HG02798 (cell line): Measurements from ENCODE around the gene USP24.
"Not testable (repeated sequence)": the region's sequence is repeated elsewhere in the genome, so short reads cannot be mapped to it uniquely, and the experiment has no call there.

Experiments
- ATAC-seq: cut with Tn5 transposase; IDR thresholded peaks from one replicate; pipeline ENCODE4 v1.9.1; 2021; ENCODE audit warnings: mild to moderate bottlenecking; ENCODE audit not compliant: unreplicated experiment, poor library complexity

Gene USP24

DNA sequence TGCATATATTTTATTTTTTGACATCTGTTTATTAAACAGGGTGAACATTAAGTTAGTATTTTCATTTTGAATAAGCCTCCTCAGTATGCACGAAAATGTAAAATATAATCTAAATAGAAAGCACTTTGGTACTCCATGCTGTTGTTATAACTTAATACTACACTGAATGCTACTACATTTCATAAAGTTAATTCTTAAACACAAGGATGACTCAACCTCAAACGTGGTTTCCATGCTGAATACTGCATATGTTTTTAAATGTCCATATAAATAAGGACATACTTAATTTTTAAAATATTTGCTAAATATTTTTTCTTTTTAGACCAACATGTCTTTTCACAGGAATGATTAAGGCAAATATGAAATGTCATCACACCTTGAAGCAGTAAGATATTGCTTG lies 83.9 kb downstream of the USP24 start:
- ATAC-seq: no peak

DNA sequence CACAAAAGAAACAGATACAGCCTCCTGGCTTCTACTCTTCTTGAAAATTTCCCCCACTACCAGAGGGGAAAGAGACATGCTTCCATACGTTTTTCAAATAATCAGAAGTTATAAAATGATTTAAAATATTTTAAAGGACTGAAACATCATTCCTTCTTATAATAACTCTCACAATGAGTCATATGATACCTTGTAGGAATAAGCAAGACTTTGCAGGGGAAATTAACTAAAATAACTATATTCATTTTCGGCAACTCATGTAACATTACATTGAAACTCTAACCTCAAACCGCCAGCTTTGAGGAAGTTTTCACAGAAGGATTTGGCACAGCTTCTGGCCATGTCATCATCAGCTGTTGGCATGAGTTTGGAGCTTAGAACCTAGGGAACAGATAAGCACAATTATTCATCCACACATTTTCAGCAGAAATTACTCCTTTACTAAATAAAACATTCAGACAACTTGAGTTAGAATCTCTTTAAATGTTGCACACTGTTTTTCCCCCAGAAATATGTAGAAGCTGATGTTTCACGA lies 85.9 kb downstream of the USP24 start:
- ATAC-seq: no peak

DNA sequence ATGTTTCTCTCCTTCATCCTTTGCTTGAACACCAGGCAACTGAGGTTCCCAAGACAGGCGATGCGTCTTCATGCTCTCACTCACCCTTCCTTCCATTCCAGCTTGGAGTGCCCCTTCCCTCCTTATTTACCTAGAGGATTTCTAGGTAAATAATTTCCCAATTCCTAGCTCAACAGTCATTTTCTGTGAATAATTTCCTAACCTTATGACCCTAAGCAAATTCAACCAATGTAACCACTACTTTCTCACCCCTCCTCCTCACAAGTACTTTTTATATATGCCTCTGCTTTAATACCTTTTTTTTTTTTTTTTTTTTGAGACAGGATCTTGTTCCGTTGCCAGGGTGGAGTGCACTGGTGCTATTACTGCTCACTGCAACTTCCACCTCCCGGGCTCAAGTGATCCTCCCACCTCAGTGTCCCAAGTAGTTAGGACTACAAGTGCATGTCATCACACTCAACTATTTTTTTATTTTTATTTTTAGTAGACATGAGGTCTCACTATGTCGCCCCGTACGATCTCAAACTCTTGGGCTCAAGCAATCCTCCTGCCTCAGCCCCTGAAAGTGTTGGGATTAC lies 86.7 kb downstream of the USP24 start:
- ATAC-seq: no peak

DNA sequence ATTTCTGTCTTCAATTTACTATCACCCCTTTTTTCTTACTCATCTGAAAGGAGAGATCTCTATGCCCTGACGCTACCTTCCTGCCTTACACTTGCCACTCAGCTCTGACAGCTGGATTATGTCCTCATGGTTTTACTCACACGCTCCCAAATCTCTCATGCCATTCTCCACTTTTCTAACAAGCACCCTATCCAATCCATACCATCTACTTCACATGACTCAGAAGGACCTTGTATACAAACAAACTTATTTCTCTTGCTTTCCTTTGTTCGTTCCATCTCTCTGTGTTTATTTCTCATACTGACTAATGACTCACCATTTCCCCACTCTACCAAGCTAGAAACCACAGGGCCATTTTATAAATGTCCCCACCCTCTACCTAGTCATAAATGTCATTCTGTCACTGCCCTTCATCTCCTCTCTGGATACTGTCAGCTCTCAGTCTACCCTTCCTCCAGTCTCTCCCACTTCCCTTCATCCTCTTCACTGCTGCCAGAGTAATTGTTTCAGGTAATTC lies 87.3 kb downstream of the USP24 start:
- peak; percentile 69 for ATAC-seq

DNA sequence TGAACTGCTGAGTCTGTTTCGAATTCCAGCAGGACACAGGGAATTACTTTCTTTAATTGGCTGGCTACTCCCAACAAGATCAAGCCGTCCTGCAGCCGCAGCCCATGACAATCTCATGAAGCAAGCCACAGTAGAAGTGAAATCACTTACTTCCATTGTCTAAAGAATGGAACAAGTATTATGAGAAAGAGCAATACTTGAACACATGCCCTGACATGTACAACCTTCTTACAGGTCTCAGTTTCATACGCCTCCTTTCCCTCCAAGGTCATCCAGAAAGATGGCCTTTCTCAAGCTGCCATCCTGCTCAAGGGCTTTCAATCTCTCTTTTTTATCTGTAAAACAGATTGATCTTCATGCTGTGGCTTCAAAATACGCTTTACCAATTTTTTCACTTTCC lies 90.7 kb downstream of the USP24 start:
- ATAC-seq: no peak

GRCh38 chr1:55120538-55120937 lies 94.6 kb downstream of the USP24 start:
- no peak for ATAC-seq

GRCh38 chr1:55118651-55119329 lies 96.4 kb downstream of the USP24 start:
- ATAC-seq: no peak

- no peak for ATAC-seq
These were observed 97.2 kb downstream of the USP24 start for GRCh38 chr1:55117941-55118340.

DNA sequence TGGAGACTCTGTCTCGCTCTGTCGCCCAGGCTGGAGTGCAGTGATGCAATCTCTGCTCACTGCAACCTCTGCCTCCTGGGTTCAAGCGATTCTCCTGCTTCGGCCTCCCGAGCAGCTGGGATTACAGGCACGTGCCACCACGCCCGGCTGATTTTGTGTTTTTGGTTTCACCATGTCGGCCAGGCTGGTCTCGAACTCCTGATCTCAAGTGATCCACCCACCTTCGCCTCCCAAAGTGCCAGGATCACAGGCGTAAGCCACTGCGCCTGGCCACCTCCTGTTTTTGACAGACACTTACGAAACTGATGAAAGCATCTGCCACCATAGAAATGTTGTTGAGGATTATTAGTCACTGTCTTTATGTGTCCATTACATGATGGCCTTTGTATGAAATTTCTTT lies 106.2 kb downstream of the USP24 start:
- not testable (repeated sequence) for ATAC-seq

DNA sequence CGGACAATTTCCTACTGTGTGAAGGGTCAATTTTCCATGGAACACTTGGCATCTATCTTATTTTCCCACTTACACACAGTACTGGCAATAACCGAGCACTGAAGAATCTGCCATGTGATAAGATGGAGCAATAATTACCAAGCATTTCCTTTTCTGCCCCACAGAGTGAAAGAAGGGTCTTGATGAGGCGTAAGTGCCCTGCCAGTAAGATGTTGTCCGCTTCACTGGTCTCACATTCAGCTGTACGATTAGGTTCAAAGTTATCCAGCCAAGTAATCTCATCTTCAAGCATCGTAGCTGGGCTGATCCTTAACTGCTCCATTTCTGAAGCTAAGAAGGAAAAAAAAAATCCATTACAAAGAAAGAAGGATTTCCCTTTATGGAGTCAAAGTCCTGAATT lies 108.1 kb downstream of the USP24 start:
- no peak for ATAC-seq

- no peak for ATAC-seq
These were observed 111.3 kb downstream of the USP24 start for GRCh38 chr1:55103891-55104290.

DNA sequence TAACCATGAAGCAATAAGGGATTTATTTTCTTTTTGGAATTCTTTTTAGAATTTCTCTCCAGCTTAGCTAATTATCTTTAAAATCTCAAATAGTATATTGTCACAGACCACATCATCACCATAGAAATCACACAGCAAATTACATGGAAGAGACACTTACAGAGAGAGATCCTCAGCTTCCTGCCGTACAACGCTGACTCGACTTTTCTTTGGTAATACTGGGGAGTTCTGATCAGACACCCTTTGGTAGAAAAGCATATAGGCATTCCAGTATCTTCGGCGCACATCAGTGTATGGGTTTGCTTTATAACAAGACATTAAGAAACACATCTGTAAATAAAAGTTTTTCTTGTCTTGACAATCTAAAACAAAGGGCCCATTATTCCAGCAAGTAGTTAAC lies 120.1 kb downstream of the USP24 start:
- ATAC-seq: no peak

GRCh38 chr1:55092475-55092874 lies 122.7 kb downstream of the USP24 start:
- no peak for ATAC-seq

DNA sequence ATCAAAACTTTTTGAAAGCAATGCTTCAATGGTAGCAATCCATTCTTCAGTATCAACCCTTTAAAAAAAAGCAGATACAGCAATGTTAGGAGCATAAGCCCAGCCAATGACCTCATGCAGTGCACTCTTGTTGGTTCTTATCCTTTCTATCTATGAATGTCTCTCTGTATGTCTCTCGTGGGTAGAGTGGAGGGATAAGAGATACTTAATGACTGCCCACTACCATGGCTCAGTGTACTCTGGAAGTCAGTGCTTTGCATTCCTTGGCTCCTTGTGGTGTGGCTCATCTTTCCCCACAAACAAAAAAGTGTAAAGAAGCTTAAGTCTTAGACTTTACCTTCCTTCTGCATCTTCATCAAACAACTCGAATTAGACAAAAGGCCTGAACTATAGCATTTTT lies 125.5 kb downstream of the USP24 start:
- no peak for ATAC-seq

DNA sequence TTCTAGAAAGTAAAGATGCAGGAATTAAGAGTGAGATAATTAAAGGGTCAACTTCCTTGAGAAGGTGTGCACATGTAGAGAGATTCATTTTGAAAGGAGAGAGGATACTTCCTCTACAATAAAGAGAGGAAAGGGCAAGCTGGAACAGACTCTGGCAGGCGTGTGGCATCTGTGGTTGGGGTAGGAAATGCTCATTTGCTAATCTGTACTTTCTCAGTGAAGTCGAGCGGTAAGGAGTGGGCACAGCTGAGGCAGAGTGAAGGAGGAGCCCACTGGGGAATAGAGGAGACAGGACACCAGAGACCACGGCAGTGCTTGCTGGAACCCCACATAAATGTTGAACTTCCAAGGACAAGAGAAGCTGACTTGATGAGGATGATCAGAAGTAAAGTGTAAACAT lies 126.8 kb downstream of the USP24 start:
- ATAC-seq: no peak

DNA sequence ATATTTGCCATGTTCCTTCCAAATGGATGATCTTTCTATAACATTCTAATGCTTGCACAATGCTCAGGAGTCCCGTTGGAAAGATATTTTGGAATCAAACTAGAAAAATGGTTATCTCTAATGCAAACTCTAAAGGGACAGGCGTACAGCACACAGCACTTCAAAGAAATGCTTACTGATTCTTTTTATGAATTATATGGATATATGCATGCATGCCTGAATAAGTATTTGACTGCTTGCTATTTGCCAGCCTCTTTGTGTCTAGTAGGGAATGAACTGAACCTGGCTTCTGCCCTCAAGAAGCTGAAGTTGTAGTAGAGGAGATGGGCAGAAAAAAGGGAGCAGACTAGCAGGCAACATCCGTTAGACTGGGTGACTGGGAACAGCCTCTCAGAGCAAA lies 127.7 kb downstream of the USP24 start:
- ATAC-seq: no peak

GRCh38 chr1:55084257-55084656 lies 130.9 kb downstream of the USP24 start:
- ATAC-seq: no peak

GRCh38 chr1:55081905-55082296 lies 133.3 kb downstream of the USP24 start:
- ATAC-seq: no peak

DNA sequence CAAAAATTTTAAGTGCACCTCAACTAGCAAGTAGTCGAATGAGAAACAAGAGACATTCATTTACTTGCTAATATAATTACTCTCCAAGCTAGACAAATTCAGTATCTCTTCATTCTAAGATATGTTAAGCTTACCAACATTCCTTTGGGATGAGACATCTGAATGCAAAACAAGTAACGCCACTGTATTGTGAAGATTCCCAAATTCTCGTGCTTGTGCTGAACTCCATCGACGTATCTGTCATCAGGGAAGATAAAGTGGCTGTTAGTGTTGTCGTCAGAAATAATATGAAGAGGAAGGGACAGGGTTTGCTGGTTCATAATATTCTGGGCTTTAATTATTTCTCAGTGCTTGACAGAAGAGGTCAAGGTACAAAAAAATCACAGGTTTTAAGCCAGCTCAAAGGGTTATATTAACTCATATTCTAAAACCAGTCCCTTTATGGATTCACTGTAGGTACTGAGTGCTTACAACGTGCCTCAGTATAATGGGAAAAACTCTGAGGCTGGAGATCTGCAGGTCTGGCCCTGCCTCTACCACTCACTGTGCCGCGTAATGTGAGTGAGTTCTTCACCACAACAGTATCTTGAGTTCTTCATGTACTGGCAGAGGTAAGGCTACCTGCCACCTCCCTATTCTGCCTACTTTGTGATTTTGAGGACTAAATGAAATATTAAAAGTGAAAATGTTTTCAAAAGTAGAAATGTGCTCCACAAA lies 133.8 kb downstream of the USP24 start:
- no peak for ATAC-seq

DNA sequence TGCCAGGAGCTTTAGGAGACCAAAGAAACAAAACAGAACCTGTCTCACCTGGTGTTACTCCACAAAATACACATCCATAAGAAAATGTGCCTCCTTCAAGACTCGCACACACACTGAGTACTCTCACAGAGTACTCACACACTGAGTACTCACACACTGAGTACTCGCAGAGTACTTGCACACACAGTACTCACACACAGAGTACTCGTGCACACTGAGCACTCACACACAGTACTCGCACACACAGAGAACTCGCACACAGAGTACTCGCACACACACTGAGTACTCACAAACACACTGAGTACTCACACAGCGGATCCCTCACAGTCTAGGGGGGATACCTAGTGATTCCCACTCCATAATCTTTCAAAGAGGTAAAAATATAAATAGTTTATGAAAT lies 135.5 kb downstream of the USP24 start:
- no peak for ATAC-seq

GRCh38 chr1:55078470-55078869 lies 136.7 kb downstream of the USP24 start:
- ATAC-seq: no peak
